ENCODE measurements around the gene TM9SF4.

DNA sequence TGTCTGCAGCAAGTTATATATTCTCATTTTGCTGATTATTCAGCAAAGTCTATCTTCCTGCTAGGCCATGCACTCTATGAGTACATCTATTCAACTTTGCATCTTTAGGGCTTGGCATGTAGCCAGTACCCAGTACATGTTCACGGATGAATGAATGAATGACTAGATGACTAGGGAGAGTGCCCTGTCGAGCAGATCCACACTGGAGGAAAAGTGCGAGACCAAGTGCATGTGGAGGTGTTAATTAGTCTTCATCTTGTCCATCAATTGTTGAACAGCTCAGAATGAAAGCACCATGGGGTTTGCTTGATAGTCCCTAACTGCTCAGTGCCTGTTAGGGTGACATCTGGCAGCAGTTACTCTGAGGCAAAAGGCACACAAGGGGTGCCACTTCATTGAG lies 30.4 kb downstream of the TM9SF4 start:
- TF ChIP-seq, protein P1, sequence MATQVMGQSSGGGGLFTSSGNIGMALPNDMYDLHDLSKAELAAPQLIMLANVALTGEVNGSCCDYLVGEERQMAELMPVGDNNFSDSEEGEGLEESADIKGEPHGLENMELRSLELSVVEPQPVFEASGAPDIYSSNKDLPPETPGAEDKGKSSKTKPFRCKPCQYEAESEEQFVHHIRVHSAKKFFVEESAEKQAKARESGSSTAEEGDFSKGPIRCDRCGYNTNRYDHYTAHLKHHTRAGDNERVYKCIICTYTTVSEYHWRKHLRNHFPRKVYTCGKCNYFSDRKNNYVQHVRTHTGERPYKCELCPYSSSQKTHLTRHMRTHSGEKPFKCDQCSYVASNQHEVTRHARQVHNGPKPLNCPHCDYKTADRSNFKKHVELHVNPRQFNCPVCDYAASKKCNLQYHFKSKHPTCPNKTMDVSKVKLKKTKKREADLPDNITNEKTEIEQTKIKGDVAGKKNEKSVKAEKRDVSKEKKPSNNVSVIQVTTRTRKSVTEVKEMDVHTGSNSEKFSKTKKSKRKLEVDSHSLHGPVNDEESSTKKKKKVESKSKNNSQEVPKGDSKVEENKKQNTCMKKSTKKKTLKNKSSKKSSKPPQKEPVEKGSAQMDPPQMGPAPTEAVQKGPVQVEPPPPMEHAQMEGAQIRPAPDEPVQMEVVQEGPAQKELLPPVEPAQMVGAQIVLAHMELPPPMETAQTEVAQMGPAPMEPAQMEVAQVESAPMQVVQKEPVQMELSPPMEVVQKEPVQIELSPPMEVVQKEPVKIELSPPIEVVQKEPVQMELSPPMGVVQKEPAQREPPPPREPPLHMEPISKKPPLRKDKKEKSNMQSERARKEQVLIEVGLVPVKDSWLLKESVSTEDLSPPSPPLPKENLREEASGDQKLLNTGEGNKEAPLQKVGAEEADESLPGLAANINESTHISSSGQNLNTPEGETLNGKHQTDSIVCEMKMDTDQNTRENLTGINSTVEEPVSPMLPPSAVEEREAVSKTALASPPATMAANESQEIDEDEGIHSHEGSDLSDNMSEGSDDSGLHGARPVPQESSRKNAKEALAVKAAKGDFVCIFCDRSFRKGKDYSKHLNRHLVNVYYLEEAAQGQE (IDR thresholded peaks at IDR 0.05; ENCODE audit: insufficient read depth in 1 of 2, low read depth in 2 of 2, low read length in 2 of 2): no peak
- TF ChIP-seq SIN3A (IDR thresholded peaks at IDR 0.05; ENCODE audit: borderline replicate concordance, insufficient read depth, low read length) (no peak), POLR2AphosphoS5 (IDR thresholded peaks at IDR 0.05; ENCODE audit: low read depth, low read length) (no peak), TAF1 (IDR thresholded peaks at IDR 0.05; ENCODE audit: borderline replicate concordance, insufficient read depth, low read length) (no peak), FOXP2 (optimal IDR thresholded peaks at IDR 0.05; ENCODE audit: borderline replicate concordance, extremely low read depth, extremely low read length, insufficient read depth) (no peak)

Measured in PFSK-1 (cell line).